ENCODE data around the gene GLIS2. TPM values are rescaled to one million over a fixed set of nuclear protein-coding genes. Genes with fewer than 3 reads are reported as not detected.

The GLIS2 gene
- total RNA-seq, 1 experiment from 2014 or later = 18.2 TPM

- intact Hi-C loops (cut with micrococcal nuclease) = no loop called here
- peak overlapping the region; percentile 68 to 84 for H3K4me3 ChIP-seq (replicated peaks in 1 of 2; ENCODE audit: low read depth in 1 of 2, low read length in 2 of 2)
- TF ChIP-seq SRF (IDR thresholded peaks at IDR 0.05; ENCODE audit: low read depth) (no peak), ZFX (IDR thresholded peaks at IDR 0.05) (peak; percentile 94)
Measured at GRCh38 chr16:4272114-4272956, 43.5 kb upstream of the GLIS2 start.

GRCh38 chr16:4273858-4274311 is 42.0 kb upstream of the GLIS2 start:
- RAD21 ChIA-PET (ENCODE audit: low non-redundant PET in 1 of 2, low total read pairs in 2 of 2, uncharacterized antibody in 2 of 2, unreplicated experiment in 2 of 2) = no interaction called here
- no TSS peak for BruUV-seq (replicated peaks)
- intact Hi-C loops (cut with micrococcal nuclease) = no loop called here
- Histone ChIP-seq H4K20me1 (ENCODE audit: insufficient read depth) (no peaks in the 10 kb centered on the region), H3K27ac (ENCODE audit: low read depth, low read length) (peak overlapping the region; percentile 96), H3K4me3 (replicated peaks in 1 of 2; ENCODE audit: low read depth in 1 of 2, low read length in 2 of 2) (peak overlapping the region; percentile 44 to 84), H3K27me3 (ENCODE audit: insufficient read depth, low read length) (no peaks in the 10 kb centered on the region), H3K79me2 (ENCODE audit: insufficient read depth, low read length) (peaks cover 34% of the 10 kb centered on the region), H2AFZ (ENCODE audit: low read depth, low read length, poor library complexity, severe bottlenecking) (no peak overlapping the region), H3K4me2 (ENCODE audit: low read length) (peak overlapping the region; percentile 82), H3K9me2 (ENCODE audit: insufficient read depth) (no peaks in the 10 kb centered on the region), H3K4me1 (ENCODE audit: control insufficient read depth in 1 of 2, insufficient read depth in 2 of 2, low read length in 2 of 2) (peaks cover 8 to 34% of the 10 kb centered on the region in 2 experiments; a peak in 3 of 4 replicates), H3K9me3 (ENCODE audit: control insufficient read depth in 1 of 2, insufficient read depth in 1 of 2, low read depth in 1 of 2, low read length in 2 of 2) (no peaks in the 10 kb centered on the region), H3K9ac (ENCODE audit: low read length) (peak overlapping the region; percentile 79), H3K36me3 (ENCODE audit: control insufficient read depth in 1 of 2, insufficient read depth in 2 of 2, low read length in 2 of 2) (no peaks in the 10 kb centered on the region)
- CTCF ChIA-PET = interaction anchor here (1.2 to 6.8 kb wide), 9 partner anchors 15 to 129 kb away, joined by 3 to 37 read pairs (median 9); no protein-coding TSS in a partner anchor
- POLR2A ChIA-PET = interaction anchor here (1.4 to 1.9 kb wide), 2 partner anchors 20 to 25 kb away, joined by 5 to 8 read pairs; no protein-coding TSS in a partner anchor
- ATAC-seq (peak; percentile 56), DNase-seq (ENCODE audit: low read depth, low spot score) (peak; percentile 51)
- TF ChIP-seq CEBPB (IDR thresholded peaks at IDR 0.05; ENCODE audit: low read depth) (no peak), ELF1 (IDR thresholded peaks at IDR 0.05; ENCODE audit: borderline replicate concordance, low read depth) (no peak; the same call in 1 of the 2 replicates), EZH2phosphoT487 (IDR thresholded peaks at IDR 0.05; ENCODE audit: borderline replicate concordance) (no peak), CBX3 (IDR thresholded peaks at IDR 0.05; ENCODE audit: low read depth) (no peak), SIN3A (IDR thresholded peaks at IDR 0.05; ENCODE audit: low read depth) (no peak), EGR1 (IDR thresholded peaks at IDR 0.05; ENCODE audit: low read depth) (no peak), SRF (IDR thresholded peaks at IDR 0.05; ENCODE audit: low read depth) (no peak), POLR2A (IDR thresholded peaks at IDR 0.05; ENCODE audit: borderline replicate concordance, extremely low read depth, insufficient read depth, insufficient read length) (peak; percentile 40), JUND (IDR thresholded peaks at IDR 0.05) (no peak), REST (IDR thresholded peaks at IDR 0.05; ENCODE audit: low read depth) (no peak), YY1 (IDR thresholded peaks at IDR 0.05; ENCODE audit: extremely low read depth, insufficient replicate concordance, low read depth, low read length) (no peak), ZNF274 (IDR thresholded peaks at IDR 0.05; ENCODE audit: low read depth, low read length) (no peak), POLR2AphosphoS5 (IDR thresholded peaks at IDR 0.05; ENCODE audit: low read depth, low read length) (peak; percentile 61; the same call in 1 of the 2 replicates), RAD21 (IDR thresholded peaks at IDR 0.05; ENCODE audit: low read depth) (no peak)
- TF ChIP-seq, protein P1, sequence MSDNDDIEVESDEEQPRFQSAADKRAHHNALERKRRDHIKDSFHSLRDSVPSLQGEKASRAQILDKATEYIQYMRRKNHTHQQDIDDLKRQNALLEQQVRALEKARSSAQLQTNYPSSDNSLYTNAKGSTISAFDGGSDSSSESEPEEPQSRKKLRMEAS (IDR thresholded peaks at IDR 0.05) = no peak; the same call in 1 of the 2 replicates

More at GRCh38 chr16:4272114-4272956, 43.5 kb upstream of the GLIS2 start:
- Histone ChIP-seq H3K4me2 (ENCODE audit: low read length) (peak overlapping the region; percentile 82), H3K79me2 (ENCODE audit: insufficient read depth, low read length) (peaks cover 49% of the 10 kb centered on the region), H3K9ac (ENCODE audit: low read length) (peak overlapping the region; percentile 91), H3K9me3 (ENCODE audit: control insufficient read depth in 1 of 2, insufficient read depth in 1 of 2, low read depth in 1 of 2, low read length in 2 of 2) (no peaks in the 10 kb centered on the region), H3K27ac (ENCODE audit: low read depth, low read length) (peak overlapping the region; percentile 91), H3K4me1 (ENCODE audit: control insufficient read depth in 1 of 2, insufficient read depth in 2 of 2, low read length in 2 of 2) (peaks cover 8 to 34% of the 10 kb centered on the region in 2 experiments; a peak in 3 of 4 replicates), H4K20me1 (ENCODE audit: insufficient read depth) (no peaks in the 10 kb centered on the region), H3K27me3 (ENCODE audit: insufficient read depth, low read length) (no peaks in the 10 kb centered on the region), H3K9me2 (ENCODE audit: insufficient read depth) (no peaks in the 10 kb centered on the region), H2AFZ (ENCODE audit: low read depth, low read length, poor library complexity, severe bottlenecking) (no peak overlapping the region), H3K36me3 (ENCODE audit: control insufficient read depth in 1 of 2, insufficient read depth in 2 of 2, low read length in 2 of 2) (peaks cover 0 to 5% of the 10 kb centered on the region in 2 experiments; a peak in 1 of 4 replicates)
- ATAC-seq = peak; percentile 34
- ChIA-PET CTCF (interaction anchor here (0.7 to 6.8 kb wide), 15 partner anchors 10 to 179 kb away, joined by 3 to 37 read pairs (median 6); no protein-coding TSS in a partner anchor), POLR2A (interaction anchor here (0.6 to 1.9 kb wide), 10 partner anchors 18 to 391 kb away, joined by 3 to 8 read pairs (median 3); no protein-coding TSS in a partner anchor), RAD21 (ENCODE audit: low non-redundant PET in 1 of 2, low total read pairs in 2 of 2, uncharacterized antibody in 2 of 2, unreplicated experiment in 2 of 2) (interaction anchor here (0.6 to 1.3 kb wide), 2 partner anchors 26 to 289 kb away, joined by 3 to 4 read pairs; no protein-coding TSS in a partner anchor)
- BruUV-seq (replicated peaks) = no TSS peak
- no peak for DNase-seq (ENCODE audit: low read depth, low spot score)
